Hippocampal formation (tissue), 2 donors: ENCODE results near the gene CXXC1.
"Not testable (repeated sequence)": the region's sequence is repeated elsewhere in the genome, so short reads cannot be mapped to it uniquely, and the experiment has no call there.

Source experiments
- DNase-seq, 2 donors: peaks; one replicate each; lab custom pipeline; 2025; lab: John Stamatoyannopoulos, UW

Gene CXXC1

DNA sequence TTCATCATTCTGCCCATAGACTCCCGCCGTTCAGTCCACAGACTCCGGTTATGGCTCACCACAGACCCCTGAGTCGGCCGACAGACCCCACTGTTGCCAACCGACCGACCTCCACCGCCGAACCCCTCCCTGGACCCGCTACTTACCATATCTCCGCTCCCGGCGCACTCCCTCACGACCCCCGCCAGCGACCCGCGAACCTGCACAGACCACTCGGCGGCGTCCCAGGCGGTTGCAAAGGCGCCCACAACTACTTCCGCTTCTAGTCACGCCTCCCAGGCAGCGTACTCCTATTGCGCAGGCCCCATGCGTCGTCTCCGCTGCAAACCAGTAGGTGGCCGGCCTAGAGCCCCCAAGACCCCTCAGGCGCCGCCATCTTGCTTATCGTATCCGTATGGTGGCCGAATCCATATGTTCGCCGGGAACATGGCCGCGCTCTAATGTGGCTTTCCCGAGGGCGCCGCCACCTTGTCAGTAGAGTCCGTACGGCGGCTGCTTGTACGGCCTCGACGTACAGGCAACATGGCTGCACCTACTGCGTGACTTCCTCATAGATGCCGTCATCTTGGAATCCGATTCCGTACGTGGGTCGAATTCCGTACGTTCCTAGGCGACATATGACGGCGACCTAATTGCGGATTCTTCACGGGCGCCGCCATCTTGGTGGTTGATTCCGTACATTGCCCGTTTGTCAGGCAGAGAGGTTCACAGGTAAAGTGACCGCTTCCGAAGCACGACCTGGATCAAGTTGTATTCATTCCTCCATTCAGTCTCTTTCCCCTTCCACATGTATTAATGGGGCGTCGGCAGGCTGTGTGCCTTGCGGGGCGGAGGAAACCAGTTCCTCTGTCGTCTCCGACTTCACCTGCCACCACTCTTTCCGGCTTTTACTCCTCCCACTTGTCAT, at the start of gene CXXC1:
CXXC1 (minus strand) TSS at position 252 of the 907 bp plus-strand sequence; CDS start at position 149, 103 bp downstream.
- DNase-seq, result peak; percentile 98 to 99

GRCh38 chr18:50334546-50335152, 47.2 kb upstream of the CXXC1 start:
- DNase-seq, result no peak

DNA sequence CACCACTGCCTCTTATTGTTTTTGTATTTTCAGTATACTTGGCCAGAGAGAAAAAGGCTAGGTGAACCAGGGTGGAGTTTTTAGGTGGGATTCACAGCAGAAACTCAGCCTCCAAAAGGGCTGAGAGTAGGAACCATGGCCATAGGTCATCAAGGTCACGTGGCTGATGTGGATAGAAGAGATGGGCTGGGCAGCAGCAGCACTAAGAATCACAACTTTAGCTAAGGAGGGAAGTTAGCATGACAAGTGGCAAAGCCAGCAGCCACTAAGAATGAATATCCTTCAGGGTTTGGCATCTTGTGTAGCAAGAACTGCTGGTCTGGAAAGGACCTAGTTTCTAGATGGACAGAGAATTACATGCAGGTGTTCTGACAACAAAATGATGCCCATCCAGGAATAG, 44.2 kb upstream of the CXXC1 start:
- no peak for DNase-seq

DNA sequence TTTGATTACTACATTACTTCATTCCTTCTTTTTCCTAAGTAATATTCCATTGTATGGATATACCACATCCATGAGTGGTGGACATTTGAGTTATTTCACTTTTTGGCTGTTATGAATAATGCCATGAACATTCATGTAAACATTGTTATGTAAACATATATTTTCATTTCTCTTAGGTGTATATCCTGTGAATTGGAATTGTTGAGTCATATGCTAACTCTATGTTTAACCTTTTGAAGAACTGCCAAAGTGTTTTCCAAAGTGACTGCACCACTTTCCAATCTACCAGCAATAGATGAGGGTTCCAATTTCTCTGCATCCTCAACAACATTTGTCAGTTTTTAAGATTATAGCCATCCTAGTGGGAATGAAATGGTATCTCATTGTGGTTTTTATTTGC, 42.7 kb upstream of the CXXC1 start:
- no peak for DNase-seq

DNA sequence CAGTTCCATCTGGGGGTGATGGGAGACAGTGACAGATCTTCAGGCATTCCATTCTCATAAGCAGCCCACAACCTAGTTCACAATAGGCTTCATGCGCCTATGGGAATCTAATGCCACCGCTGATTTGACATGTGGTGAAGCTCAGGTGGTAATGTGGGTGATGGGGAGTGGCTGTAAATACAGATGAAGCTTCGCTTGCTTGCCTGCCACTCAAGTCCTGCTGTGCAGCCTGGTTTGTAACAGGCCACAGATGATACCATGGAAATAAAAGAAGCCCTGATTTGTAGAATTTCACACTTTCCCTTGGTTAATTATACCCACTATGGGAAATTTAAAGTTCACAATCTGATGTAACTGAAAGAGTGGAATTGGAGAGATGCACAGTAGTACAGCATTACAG, 40.5 kb upstream of the CXXC1 start:
- no peak for DNase-seq

- no peak for DNase-seq
Measured at GRCh38 chr18:50320719-50321118, 33.2 kb upstream of the CXXC1 start.

DNA sequence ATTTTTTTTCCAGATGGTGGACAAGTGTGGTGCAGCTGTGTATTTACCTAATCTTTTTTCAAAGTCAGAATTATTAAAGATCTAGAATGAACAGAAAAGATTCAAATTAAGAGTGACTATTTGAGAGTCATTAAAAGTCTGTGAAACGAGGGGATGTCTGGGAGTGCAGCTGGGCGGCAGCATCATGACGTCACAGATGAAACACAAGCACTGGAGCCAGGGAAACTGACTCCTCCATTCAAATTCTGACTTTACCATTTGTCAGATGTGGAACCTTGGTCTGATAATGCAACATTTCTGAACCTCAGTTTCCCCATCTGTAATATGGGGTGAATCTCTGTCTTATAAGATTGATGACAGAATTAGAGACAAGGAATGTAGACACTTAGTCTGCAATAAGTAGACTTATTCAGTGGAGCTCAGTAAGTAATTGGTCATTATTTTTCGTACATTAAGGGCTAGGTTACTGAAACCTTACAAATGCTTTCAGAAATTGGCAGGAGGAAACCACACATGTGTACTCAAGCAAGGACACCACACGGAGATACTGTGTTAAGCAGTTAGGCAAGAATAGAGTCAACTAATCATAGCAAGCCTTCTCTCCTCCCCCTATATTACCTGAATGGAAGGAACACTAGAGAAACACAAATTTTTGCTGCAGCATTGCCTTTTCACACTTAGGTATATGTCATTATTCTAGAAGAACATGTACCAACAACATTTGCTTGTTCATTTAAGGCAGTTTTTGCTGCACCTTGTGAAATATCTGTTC, 27.8 kb upstream of the CXXC1 start:
- DNase-seq, result no peak

DNA sequence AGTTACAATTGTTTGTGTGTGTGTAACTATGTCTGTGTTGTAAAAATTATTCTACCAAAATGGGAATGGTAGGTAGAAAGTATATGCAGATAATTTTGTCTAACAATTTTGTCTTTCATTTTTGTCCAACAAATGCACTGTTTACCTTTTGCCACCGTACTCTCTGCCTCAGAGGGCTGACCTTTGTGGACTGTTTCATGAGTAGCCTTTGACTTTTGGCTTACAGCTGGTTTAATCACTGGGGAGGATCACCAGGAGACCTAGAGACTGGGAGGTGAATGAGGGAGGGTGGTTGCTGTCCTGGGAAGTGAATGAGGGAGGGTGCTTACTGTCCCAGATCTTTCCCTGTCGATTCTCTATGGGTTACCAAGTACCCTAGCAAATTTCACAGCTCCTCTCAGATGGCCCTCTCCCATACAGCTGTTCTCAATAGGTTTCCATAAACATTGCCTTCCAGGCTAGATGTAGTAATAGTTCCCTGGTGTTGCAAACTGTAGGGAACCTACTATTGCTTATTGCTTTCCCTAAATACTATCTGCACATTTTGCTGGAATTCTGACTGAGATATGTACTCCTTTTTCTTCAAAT, 26.5 kb upstream of the CXXC1 start:
- DNase-seq, result no peak

DNA sequence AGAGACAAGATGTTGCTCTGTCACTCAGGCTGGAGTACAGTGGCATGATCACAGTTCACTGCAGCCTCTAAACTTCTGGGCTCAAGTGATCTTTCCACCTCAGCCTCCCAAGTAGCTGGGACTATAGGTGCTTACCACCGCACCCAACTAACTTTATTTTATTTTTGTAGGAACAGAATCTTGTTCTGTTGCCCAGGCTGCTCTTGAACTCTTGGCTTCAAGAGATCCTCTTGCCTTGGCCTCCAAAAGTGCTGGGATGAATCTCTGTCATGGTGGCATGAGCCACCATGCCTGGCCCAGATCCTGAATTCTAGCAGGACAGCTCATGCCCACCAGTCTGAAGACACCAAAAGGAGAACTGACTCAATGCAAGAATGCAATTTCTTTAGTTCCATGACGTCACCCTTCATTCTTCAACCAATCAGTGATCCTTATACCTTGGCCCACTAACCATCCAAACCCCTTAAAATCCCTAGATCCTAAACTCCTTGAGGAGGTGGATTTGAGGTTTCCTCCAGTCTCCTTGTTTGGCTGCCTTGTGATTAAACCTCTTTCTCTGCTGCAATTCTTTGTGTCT, 25.6 kb upstream of the CXXC1 start:
- no peak for DNase-seq

GRCh38 chr18:50312296-50313030, 25.0 kb upstream of the CXXC1 start:
- no peak for DNase-seq

GRCh38 chr18:50311650-50312049, 24.2 kb upstream of the CXXC1 start:
- DNase-seq, result no peak

DNA sequence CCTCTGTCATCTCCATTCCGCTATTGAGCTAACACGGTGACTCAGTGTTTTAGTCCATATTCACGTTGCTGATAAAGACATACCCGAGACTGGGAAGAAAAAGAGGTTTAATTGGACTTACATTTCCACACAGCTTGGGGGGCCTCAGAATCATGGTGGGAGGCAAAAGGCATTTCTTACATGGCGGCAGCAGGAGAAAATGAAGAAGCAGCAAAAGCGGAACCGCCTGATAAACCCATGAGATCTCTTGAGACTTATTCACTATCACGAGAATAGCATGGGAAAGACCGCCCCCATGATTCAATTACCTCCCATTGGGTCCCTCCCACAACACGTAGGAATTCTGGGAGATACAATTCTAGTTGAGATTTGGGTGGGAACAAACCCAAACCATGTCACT, 22.6 kb upstream of the CXXC1 start:
- DNase-seq, result no peak

DNA sequence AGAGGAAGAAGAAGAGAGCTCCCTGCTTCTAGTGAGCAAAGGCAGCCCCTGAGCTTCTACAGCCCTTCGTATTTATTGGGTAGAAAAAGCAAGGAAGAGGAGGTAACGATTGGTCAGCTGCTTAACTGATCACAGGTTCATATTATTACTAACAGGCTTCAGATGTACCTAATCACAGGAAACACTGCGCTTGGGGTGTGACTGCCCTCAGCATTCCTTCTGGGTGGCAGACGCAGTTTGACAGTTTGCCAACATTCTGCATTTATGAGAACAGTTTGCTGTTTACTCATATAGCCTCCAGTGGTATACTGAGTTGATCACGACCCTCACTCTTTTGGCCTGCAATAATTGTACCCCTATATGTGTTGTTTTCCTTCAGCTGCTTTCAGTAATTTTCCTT, 21.4 kb upstream of the CXXC1 start:
- DNase-seq, result not testable (repeated sequence)

DNA sequence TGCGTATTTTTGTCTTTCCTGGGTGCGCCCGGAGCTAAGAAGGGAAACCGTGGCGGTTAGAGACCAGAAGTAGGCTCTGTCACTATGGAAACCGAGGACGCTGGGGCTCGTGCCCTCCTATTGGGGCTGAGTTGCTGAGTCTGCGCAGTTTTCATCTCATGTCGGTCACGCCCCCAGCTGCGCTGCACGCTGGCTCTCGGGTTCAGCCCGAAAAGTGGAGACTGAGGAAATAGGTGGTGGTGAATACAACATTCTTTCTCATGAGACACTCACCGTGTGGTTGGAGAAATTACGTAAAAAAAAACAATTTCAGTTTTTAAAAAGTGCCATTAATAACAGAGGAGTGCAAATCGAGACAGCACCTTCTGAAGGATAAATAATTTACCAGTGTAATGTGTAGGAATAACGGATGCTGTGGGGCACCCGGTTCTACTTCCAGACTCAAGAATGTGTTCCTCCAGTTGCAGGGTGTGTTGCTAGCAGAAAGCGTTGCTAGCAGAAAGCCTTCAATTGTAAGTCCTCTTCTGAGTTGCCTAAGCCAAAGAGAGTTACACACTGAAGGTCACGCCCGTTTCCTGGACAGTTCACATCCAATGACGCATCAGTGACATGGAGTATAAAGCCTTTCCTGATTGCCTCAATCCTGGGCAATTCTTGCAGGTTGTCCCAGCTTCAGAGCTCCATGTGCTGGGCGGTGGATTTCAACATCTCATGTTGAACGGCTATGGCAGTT, 20.4 kb upstream of the CXXC1 start:
- DNase-seq, result peak; percentile 66 to 75

- no peak for DNase-seq
Measured at GRCh38 chr18:50307400-50307737, 19.9 kb upstream of the CXXC1 start.

- no peak for DNase-seq
Measured at GRCh38 chr18:50306944-50307343, 19.5 kb upstream of the CXXC1 start.

- DNase-seq, result no peak
Measured at GRCh38 chr18:50301074-50301473, 13.6 kb upstream of the CXXC1 start.

DNA sequence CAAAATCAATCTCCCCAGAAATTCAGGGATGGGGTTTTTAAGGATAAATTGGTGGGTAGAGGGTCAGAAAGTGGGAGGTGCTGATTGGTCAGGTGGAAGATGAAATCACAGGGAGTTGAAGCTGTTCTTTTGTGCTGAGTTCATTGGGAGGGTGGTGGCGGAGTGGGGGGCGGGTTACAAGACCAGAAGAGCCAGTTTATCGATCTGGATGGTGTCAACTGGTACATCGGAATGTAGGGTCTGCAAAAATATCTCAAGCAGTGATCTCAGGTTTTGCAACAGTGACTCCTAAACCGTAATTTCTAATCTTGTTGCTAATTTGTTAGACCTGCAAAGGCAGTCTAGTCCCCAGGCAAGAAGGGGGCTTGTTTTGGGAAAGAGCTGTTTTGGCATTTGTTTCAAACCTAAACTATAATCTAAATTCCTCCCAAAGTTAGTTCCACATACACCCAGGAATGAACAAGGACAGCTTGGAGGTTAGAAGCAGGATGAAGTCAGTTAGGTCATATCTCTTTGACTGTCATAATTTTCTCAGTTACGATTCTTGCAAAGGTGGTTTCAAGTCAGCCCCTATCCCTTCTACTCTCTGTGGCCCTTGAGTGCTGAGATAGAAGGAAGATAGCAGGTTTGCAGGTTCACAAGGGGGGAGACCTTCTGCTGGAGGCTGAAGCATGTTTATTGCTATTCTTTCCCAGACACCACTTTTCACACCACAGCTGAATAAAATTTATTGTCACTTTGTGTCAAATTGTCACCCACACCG, 12.3 kb upstream of the CXXC1 start:
- DNase-seq, result no peak

- DNase-seq, result no peak
Measured at GRCh38 chr18:50298443-50299284, 11.2 kb upstream of the CXXC1 start.
